ENCODE results near the gene SHANK1. TPM values are rescaled to one million over a fixed set of nuclear protein-coding genes. Genes with fewer than 3 reads are reported as not detected.

Gene SHANK1
- total RNA-seq, 2 donors from 2014 or later: 0.22 to 0.29 TPM

GRCh38 chr19:50667759-50668231 lies 51.8 kb downstream of the SHANK1 start:
- H3K9me3 ChIP-seq: no peaks in the 10 kb centered on the region
- intact Hi-C loops (cut with DNase I): no loop called here
- H3K4me3 ChIP-seq: no peak overlapping the region
- no peak for TF ChIP-seq CTCF (IDR thresholded peaks at IDR 0.05)
- no peak overlapping the region for H3K27ac ChIP-seq
- H3K9ac ChIP-seq (ENCODE audit: low read depth in 2 of 2, low read length in 2 of 2): no peak overlapping the region
- H3K4me1 ChIP-seq: no peaks in the 10 kb centered on the region
- no peaks in the 10 kb centered on the region for H3K36me3 ChIP-seq
- no peak for DNase-seq
- peaks cover 37% of the 10 kb centered on the region for H3K27me3 ChIP-seq

DNA sequence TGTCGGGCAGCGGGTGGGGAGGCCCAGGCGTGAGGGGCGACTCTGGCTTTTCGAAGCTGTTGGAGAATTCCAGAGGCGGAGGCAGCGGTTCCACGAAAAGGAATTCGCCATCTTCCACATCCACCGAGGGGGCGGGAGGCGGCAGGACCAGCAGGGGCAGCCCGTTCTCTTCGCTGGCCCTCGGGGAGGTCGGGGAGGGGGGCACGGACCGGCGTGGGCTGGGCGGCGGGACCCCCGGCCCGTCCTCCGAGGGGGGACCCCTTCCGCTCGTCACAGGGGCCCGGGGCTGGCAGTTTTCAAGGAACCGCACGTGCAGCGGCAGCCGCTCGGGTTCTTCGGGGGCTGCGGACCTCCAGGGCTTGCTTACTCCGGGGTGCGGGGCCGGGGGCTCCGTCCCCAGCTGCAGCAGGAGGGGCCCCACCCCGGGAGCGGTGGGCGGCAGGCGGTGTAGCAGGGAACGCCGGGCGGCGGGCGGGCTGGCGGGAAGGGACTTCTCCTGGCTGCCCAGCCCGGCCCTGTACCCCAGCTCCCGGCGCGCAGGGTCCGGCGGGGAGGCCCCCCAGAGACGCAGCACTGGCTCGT lies 52.3 kb downstream of the SHANK1 start:
- peaks cover 37% of the 10 kb centered on the region for H3K27me3 ChIP-seq
- H3K9me3 ChIP-seq: no peaks in the 10 kb centered on the region
- no peak overlapping the region for H3K27ac ChIP-seq
- no peaks in the 10 kb centered on the region for H3K4me1 ChIP-seq
- H3K9ac ChIP-seq (ENCODE audit: low read depth in 2 of 2, low read length in 2 of 2): no peak overlapping the region
- no peaks in the 10 kb centered on the region for H3K36me3 ChIP-seq
- DNase-seq: no peak
- H3K4me3 ChIP-seq: no peak overlapping the region
- TF ChIP-seq CTCF (IDR thresholded peaks at IDR 0.05): no peak
- intact Hi-C loops (cut with DNase I): no loop called here

GRCh38 chr19:50666346-50667176 lies 53.0 kb downstream of the SHANK1 start:
- TF ChIP-seq CTCF (IDR thresholded peaks at IDR 0.05): no peak
- peaks cover 37% of the 10 kb centered on the region for H3K27me3 ChIP-seq
- intact Hi-C loops (cut with DNase I): no loop called here
- no peaks in the 10 kb centered on the region for H3K9me3 ChIP-seq
- H3K9ac ChIP-seq (ENCODE audit: low read depth in 2 of 2, low read length in 2 of 2): no peak overlapping the region
- H3K36me3 ChIP-seq: no peaks in the 10 kb centered on the region
- DNase-seq: no peak
- H3K4me3 ChIP-seq: no peak overlapping the region
- H3K27ac ChIP-seq: no peak overlapping the region
- H3K4me1 ChIP-seq: no peaks in the 10 kb centered on the region

GRCh38 chr19:50664204-50664603 lies 55.4 kb downstream of the SHANK1 start:
- Histone ChIP-seq H3K27ac (no peak overlapping the region), H3K4me3 (no peak overlapping the region), H3K27me3 (peaks cover 29% of the 10 kb centered on the region), H3K9ac (ENCODE audit: low read depth in 2 of 2, low read length in 2 of 2) (no peak overlapping the region), H3K4me1 (no peaks in the 10 kb centered on the region), H3K36me3 (no peaks in the 10 kb centered on the region), H3K9me3 (no peaks in the 10 kb centered on the region)
- TF ChIP-seq CTCF (IDR thresholded peaks at IDR 0.05): no peak
- DNase-seq: no peak
- intact Hi-C loops (cut with DNase I): no loop called here

GRCh38 chr19:50663482-50663790 lies 56.2 kb downstream of the SHANK1 start:
- intact Hi-C loops (cut with DNase I): no loop called here
- no peak overlapping the region for H3K9ac ChIP-seq (ENCODE audit: low read depth in 2 of 2, low read length in 2 of 2)
- no peak overlapping the region for H3K4me3 ChIP-seq
- no peaks in the 10 kb centered on the region for H3K4me1 ChIP-seq
- no peaks in the 10 kb centered on the region for H3K9me3 ChIP-seq
- no peaks in the 10 kb centered on the region for H3K36me3 ChIP-seq
- no peak overlapping the region for H3K27ac ChIP-seq
- H3K27me3 ChIP-seq: peaks cover 33% of the 10 kb centered on the region
- DNase-seq: no peak
- no peak for TF ChIP-seq CTCF (IDR thresholded peaks at IDR 0.05)

Data from colonic mucosa (tissue), 4 donors.